ENCODE measurements around the gene CABP4. TPM values are rescaled to one million over a fixed set of nuclear protein-coding genes. Genes with fewer than 3 reads are reported as not detected.

The CABP4 gene
- total and polyA plus RNA-seq, 2 donors (not counting 3 experiments of a cell fraction or from before 2014, with no cell fraction given): 2.4 to 5.0 TPM

DNA sequence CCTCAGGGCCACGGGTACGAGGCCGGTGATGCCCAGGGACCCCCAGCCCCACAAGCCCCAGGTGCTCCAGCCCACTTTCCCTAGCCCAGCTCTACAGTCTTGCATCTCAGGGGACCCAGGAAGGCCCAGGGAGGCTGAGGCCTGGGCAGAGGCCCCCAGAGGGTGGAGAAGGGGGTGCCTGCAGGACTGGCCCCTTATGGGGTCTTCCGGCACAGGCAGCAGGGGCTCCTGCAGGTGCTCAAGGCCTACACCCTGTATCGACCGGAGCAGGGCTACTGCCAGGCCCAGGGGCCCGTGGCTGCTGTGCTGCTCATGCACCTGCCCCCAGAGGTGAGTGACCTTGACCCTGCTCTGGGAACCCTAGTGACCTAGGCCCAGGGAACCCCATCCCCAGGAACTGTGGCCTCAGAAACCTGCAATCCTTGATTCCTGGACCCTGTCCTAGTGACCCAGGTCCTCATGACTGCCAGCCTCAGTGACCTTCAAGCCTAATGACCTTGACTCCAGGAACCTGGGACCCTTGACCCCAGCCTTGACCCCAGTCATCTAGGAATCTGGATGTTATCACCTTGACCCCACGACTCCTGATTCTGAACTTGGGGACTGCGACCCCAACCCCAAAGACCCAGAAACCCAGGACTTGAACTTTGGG lies 49.3 kb upstream of the CABP4 start:
- BruUV-seq (replicated peaks): no TSS peak
- H3K27ac ChIP-seq (ENCODE audit: insufficient read depth, low read depth, low read length): no peak overlapping the region
- peaks cover 5% of the 10 kb centered on the region for H3K79me2 ChIP-seq (ENCODE audit: control insufficient read depth, insufficient read depth, low read length)
- H2AFZ ChIP-seq (ENCODE audit: low read depth, low read length): no peak overlapping the region
- ChIA-PET CTCF (interaction anchor here (2.5 kb wide), 1 partner anchor 14 kb away, joined by 6 read pairs; no protein-coding TSS in a partner anchor), POLR2A (no interaction called here)
- H4K20me1 ChIP-seq (replicated peaks; ENCODE audit: control insufficient read depth, extremely low read depth, insufficient read depth, low read length): no peaks in the 10 kb centered on the region
- intact Hi-C loops (cut with micrococcal nuclease) (no loop called here), dilution Hi-C loops (cut with MboI; ENCODE audit: extremely low pct_ligation_motif_present, low sequenced_read_pairs) (no loop called here)
- no peaks in the 10 kb centered on the region for H3K9me3 ChIP-seq (replicated peaks; ENCODE audit: control insufficient read depth, insufficient read depth, low read length)
- no peak for DNase-seq (ENCODE audit: low read depth, low spot score)
- no peaks in the 10 kb centered on the region for H3K9me1 ChIP-seq (replicated peaks; ENCODE audit: control insufficient read depth, extremely low read depth, insufficient read depth, low read length)
- TF ChIP-seq GATA2 (IDR thresholded peaks at IDR 0.05; ENCODE audit: insufficient read depth, insufficient read length, low read depth, low read length): no peak
- TF ChIP-seq POLR2A (IDR thresholded peaks at IDR 0.05; ENCODE audit: low read depth, low read length): no peak
- TF ChIP-seq EZH2 (IDR thresholded peaks at IDR 0.05; ENCODE audit: borderline replicate concordance, low read depth, low read length, severe bottlenecking): no peak
- TF ChIP-seq JUN (IDR thresholded peaks at IDR 0.05; ENCODE audit: borderline replicate concordance, insufficient read depth, insufficient read length, low read depth): no peak
- no peak for TF ChIP-seq FOS (IDR thresholded peaks at IDR 0.05; ENCODE audit: borderline replicate concordance, insufficient read depth, low read length)
- TF ChIP-seq, protein P1, sequence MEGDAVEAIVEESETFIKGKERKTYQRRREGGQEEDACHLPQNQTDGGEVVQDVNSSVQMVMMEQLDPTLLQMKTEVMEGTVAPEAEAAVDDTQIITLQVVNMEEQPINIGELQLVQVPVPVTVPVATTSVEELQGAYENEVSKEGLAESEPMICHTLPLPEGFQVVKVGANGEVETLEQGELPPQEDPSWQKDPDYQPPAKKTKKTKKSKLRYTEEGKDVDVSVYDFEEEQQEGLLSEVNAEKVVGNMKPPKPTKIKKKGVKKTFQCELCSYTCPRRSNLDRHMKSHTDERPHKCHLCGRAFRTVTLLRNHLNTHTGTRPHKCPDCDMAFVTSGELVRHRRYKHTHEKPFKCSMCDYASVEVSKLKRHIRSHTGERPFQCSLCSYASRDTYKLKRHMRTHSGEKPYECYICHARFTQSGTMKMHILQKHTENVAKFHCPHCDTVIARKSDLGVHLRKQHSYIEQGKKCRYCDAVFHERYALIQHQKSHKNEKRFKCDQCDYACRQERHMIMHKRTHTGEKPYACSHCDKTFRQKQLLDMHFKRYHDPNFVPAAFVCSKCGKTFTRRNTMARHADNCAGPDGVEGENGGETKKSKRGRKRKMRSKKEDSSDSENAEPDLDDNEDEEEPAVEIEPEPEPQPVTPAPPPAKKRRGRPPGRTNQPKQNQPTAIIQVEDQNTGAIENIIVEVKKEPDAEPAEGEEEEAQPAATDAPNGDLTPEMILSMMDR (IDR thresholded peaks at IDR 0.05; ENCODE audit: extremely low read depth in 1 of 2, insufficient read depth in 1 of 2, low read depth in 1 of 2, low read length in 2 of 2): no peak
- no peak for TF ChIP-seq MYC (IDR thresholded peaks at IDR 0.05; ENCODE audit: low read depth, low read length)
- TF ChIP-seq, protein P2, sequence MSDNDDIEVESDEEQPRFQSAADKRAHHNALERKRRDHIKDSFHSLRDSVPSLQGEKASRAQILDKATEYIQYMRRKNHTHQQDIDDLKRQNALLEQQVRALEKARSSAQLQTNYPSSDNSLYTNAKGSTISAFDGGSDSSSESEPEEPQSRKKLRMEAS (IDR thresholded peaks at IDR 0.05; ENCODE audit: insufficient read depth, insufficient read length): no peak
- no peak for TF ChIP-seq POLR2AphosphoS5 (IDR thresholded peaks at IDR 0.05; ENCODE audit: insufficient read depth, low read depth, low read length)
- H3K4me2 ChIP-seq (ENCODE audit: insufficient read depth, low read length): no peak overlapping the region
- H3K9ac ChIP-seq (replicated peaks; ENCODE audit: extremely low read depth, insufficient read depth, low read length): no peak overlapping the region
- FAIRE-seq: no peak
- no peaks in the 10 kb centered on the region for H3K36me3 ChIP-seq (ENCODE audit: control insufficient read depth in 2 of 2, extremely low read depth in 1 of 2, insufficient read depth in 2 of 2, low read length in 2 of 2)
- peaks cover 6% of the 10 kb centered on the region for H3K4me1 ChIP-seq (ENCODE audit: control insufficient read depth, extremely low read depth, insufficient read depth, low read length)
- no peak overlapping the region for H3K4me3 ChIP-seq (replicated peaks in 1 of 3; ENCODE audit: insufficient read depth in 1 of 3, low read depth in 1 of 3, low read length in 3 of 3)
- peaks cover 0 to 2% of the 10 kb centered on the region in 2 experiments for H3K27me3 ChIP-seq (ENCODE audit: control insufficient read depth in 2 of 2, insufficient read depth in 2 of 2, low read length in 2 of 2)
